ENCODE measurements around the gene WWC2.

WWC2 gene

DNA sequence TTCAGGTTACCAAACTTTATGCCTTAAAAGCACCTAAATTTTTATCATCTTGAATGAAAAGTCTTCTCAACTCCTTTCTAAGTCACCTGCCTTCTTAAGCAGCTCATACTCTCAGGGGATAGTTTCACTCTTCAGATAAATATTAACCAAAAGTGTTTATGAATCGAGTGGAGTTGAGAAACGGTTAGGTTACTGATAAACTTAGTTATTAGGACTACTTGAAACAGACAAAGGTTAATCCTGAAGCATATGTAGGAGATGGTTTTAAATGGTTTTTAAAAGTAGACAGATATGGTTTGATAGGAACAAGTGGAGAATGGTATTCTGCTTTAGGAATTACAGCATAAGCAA is 188.2 kb downstream of the WWC2 start:
- H3K4me3 ChIP-seq (ENCODE audit: low read depth, low read length): no peak overlapping the region
- TF ChIP-seq CTCF (IDR thresholded peaks at IDR 0.05; ENCODE audit: borderline replicate concordance, insufficient read depth, low read depth, low read length): no peak

DNA sequence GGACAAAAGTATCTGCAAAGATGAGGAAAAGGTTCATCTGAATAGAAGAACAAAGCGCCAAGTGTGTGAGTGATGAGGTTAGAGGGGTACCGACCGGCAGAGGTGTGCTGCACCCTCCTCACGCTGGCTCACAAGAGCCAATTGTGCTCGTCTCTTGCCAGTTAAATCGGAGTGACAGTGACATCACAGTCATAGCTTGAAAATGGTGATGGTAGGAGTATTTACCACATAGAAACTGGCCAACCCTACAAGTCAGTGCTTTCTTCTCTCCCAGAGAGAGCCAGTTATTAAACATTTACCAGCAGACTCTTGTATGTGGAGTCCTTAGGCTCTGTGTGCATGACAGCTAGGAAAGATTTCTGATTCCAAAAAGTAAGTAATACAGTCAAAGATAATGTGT is 188.6 kb downstream of the WWC2 start:
- no peak for TF ChIP-seq CTCF (IDR thresholded peaks at IDR 0.05; ENCODE audit: borderline replicate concordance, insufficient read depth, low read depth, low read length)

GRCh38 chr4:183288955-183289354 is 189.9 kb downstream of the WWC2 start:
- H3K4me3 ChIP-seq (ENCODE audit: low read depth, low read length): no peak overlapping the region
- no peak for TF ChIP-seq CTCF (IDR thresholded peaks at IDR 0.05; ENCODE audit: borderline replicate concordance, insufficient read depth, low read depth, low read length)

More for the DNA sequence above, 188.6 kb downstream of the WWC2 start:
- no peak overlapping the region for H3K4me3 ChIP-seq (ENCODE audit: low read depth, low read length)

- H3K4me3 ChIP-seq (ENCODE audit: low read depth, low read length): no peak overlapping the region
- no peak for TF ChIP-seq CTCF (IDR thresholded peaks at IDR 0.05; ENCODE audit: borderline replicate concordance, insufficient read depth, low read depth, low read length)
Measured at GRCh38 chr4:183289688-183290087, 190.6 kb downstream of the WWC2 start.

DNA sequence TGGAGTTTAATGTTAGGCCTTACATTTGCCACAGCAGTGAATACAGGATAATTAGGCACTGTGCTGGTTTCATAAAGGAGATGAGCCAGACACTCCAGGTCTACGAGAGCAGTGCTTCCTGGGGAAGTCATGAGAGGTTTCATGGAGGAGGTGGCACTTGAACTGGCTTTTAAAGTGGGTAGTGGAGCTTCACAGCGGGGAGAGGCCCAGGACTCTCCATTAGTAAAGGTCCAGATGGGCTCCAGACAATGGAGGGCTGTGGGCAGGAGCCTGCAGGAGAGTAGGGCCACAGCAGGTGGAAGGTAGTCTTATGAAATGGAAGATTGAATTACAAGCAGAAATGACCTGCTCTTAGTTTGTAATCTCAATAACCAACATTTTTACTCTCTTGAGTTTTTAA is 192.0 kb downstream of the WWC2 start:
- TF ChIP-seq CTCF (IDR thresholded peaks at IDR 0.05; ENCODE audit: borderline replicate concordance, insufficient read depth, low read depth, low read length): no peak
- H3K4me3 ChIP-seq (ENCODE audit: low read depth, low read length): no peak overlapping the region

- TF ChIP-seq CTCF (IDR thresholded peaks at IDR 0.05; ENCODE audit: borderline replicate concordance, insufficient read depth, low read depth, low read length): no peak
- H3K4me3 ChIP-seq (ENCODE audit: low read depth, low read length): no peak overlapping the region
Measured at GRCh38 chr4:183295711-183296110, 196.7 kb downstream of the WWC2 start.

DNA sequence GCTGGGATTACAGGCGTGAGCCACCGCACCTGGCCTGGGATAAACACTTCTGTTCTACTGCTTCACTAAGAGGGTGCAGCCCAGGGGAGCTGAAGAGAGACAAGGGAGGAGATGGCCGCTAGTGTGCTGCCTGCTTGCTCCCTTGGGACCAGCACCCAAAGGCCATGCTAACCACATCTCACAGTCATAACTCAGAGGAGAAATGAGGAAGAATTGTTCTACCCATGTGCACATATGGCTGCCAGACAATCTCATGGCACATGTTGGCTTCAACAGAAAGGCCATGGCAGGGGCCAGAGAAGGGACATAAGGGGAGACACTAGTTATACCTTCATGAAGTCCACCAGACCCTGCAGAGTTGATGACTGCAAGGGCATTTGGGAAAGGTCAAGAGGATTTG is 198.6 kb downstream of the WWC2 start:
- TF ChIP-seq CTCF (IDR thresholded peaks at IDR 0.05; ENCODE audit: borderline replicate concordance, insufficient read depth, low read depth, low read length): no peak
- no peak overlapping the region for H3K4me3 ChIP-seq (ENCODE audit: low read depth, low read length)

Data from GM12875 (cell line).